NOMO-1 treated with DMSO at 0.1 percent for 48 hours (cell line): Measurements from ENCODE around the gene PACSIN1.

Source experiments
- DNase-seq: peaks from one replicate; lab custom pipeline; 2025; ENCODE audit not compliant: unreplicated experiment; lab: John Stamatoyannopoulos, UW

The PACSIN1 gene

DNA sequence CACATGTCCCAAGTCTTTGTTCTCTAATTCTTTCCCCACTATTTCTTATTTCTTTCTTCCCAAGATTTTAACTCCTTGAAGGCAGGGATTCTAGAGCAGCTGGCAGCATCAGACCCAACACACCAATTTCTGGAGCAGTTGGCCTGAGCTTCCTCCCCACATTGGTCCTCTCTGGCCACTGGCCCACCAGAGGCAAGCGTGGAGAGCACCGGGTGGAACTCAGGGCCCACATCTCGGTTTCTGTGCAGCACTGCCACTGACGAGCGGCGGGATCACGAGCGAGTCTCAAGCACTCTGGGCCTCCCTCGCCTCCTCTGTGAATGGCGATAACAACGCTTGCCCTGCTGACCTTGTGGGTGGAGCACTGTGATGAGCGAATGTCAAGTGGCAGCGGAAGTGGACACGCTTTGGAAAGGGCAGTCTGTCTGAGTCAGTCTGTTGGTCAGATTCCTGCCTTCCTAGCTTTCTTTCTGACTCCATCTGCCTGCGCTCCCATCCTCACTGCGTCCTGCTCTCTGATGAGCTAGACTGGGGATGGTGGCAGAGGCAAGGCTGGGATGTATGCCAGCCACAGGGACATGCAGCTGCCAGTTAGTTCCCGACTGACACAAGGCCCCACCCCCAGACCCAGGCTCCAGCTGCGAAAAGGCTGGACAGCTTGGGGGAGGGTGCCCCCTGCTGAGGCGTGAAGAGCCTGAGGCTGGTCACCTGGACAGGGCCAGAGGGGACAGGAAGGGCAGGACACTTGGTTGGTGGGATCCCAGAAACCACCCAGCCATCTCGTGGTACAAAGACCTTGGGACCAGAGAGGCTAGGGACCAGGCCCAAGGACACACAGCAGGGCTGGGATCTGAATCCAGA is 94.7 kb downstream of the PACSIN1 start:
- no peak for DNase-seq

DNA sequence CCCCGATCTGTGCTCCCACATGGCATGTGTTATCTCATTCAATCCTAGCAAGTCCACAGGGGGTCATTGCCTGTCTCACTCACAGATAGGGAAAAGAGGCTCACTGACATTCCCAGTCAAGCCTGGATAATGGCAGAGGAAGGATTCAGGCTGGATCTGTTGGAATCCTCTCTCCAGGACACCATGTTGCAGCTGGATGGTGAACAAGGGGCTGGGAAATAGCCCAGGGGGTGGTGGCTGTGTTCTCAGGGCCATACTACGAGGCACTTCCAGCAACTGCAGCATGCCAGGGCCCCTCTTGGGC is 95.3 kb downstream of the PACSIN1 start:
- no peak for DNase-seq

GRCh38 chr6:34562350-34562749 is 96.5 kb downstream of the PACSIN1 start:
- DNase-seq, result no peak

- no peak for DNase-seq
These were observed 97.1 kb downstream of the PACSIN1 start for GRCh38 chr6:34562861-34563512.

DNA sequence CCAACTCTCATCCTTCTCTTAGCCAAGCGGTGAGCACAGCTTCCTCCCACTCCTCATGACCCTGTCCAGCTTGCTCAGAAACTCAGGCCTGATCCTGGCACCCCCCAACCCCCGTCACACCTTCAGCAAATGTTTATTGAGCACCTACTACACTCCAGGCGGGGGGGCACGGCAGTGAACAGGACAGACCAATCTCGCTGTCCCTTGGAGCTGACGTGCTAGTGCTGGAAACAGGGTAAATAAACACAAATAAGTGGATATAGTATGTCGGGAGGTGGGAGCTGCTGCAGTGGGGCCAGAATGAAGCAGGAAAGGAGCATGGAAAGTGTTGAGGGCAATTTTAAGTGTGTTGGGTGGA is 97.6 kb downstream of the PACSIN1 start:
- no peak for DNase-seq

DNA sequence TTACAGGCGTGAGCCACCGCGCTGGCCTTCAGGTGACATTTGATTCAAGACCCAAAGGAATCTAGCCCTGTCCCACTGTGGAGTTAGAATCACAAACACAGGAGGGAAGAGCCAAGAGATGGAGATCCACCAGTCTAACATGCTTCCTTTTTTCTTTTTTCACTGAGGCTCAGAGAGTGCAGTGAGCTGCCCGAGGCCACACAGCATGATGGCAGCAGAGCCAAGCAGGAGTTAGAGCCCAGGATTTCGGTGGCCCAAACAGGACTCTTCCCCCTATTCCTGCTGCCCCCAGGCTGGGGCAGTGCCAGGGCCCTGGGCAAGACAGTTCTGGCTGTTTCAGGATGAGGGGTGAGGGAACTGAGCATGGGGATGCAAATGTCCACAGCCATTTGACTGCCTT is 98.3 kb downstream of the PACSIN1 start:
- no peak for DNase-seq

- DNase-seq, result no peak
These were observed 99.9 kb downstream of the PACSIN1 start for GRCh38 chr6:34565722-34566137.

- no peak for DNase-seq
These were observed 101.1 kb downstream of the PACSIN1 start for GRCh38 chr6:34566830-34567546.

GRCh38 chr6:34568341-34569201 is 102.7 kb downstream of the PACSIN1 start:
- DNase-seq, result no peak

GRCh38 chr6:34569361-34569973 is 103.6 kb downstream of the PACSIN1 start:
- DNase-seq, result no peak

GRCh38 chr6:34570066-34570833 is 104.4 kb downstream of the PACSIN1 start:
- no peak for DNase-seq

DNA sequence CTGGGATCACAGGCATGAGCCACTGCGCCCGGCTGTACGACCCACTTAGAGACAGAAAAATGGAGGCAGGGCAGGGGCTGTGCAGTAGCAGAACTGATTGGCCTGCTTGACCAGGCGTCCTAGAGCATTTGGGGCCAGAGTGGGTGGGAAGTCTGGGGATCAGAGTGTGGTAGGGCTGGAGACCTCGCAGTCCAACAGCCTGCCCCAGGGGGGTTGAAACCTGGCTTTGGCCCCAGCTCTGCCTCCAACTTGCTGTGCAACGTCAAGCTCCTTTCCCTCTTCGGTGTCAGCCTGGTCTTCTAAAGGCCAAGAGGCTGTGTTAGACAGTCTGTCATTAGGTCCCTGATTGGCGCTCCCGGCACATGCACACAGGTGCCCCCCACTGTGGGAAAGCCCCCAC is 105.5 kb downstream of the PACSIN1 start:
- no peak for DNase-seq

DNA sequence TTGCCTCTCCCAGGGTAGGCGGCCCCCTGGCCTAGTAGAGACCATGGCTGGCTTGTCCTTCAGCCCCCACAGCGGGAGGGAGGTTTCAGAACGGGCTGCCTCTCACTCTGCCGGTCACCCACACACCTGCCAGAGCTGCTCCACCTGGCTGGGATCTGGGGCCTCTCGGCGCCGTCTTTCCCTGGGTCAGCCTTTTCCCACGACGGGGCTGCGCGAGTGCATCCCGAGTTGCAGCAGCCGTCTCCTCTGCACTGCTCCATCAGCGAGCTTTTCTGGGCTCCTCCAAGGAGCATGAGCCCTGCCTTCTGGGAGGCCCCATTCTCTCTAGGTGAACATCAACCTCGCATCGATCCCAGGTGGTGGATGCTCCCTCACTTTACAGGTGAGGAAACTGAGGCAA is 106.1 kb downstream of the PACSIN1 start:
- DNase-seq, result no peak

DNA sequence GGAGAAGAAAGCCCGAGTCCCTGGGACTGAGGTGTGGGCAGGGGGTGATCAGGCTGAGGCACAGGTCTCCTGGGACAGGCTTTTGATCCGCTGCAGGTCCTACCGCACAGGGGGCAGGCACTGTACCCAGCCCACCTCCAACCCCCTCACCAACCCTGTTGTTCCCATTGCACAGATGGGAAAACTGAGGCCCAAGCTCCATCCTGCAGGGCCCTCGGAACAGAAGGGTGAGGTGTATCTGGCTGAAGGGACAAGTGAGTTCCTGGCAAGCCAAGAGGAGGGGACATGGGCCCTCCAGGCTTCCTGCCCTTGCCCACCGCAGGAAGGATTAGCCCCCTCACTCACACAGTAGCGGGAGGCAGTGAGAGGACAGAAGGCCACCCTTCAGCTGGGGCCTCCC is 106.7 kb downstream of the PACSIN1 start:
- no peak for DNase-seq

GRCh38 chr6:34573567-34574183 is 107.8 kb downstream of the PACSIN1 start:
- no peak for DNase-seq

DNA sequence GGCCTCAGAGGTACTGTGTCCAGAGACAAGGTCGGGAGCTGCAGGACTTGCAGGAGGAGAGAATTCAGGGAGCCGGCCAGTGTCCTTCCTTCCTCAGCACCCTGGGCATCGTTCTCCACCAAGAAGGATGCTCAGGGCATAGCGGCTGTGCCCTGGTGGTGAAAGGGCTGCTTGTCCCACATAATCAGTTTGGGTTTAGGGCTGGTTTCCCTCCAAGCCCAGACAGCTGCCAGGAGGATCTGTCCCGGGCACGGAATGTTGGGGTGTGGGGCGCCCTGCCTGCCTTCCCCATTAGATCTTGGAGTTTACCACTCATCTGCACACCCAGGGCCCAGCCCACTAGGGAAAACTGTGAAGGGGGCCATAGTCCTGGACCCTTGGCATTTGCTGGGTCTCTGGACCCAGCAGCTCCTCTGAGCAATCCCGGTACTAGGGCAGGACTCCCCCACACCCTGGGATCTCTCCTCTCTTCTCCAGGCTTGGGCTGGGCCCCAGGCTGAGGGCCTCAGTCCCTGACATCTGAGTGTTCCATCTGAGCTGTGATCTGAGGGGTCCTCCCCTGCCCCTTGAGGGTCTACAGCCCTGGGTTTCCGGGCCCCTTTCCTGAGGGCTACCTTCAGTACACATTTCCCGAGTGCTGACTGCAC is 108.9 kb downstream of the PACSIN1 start:
- DNase-seq, result no peak

DNA sequence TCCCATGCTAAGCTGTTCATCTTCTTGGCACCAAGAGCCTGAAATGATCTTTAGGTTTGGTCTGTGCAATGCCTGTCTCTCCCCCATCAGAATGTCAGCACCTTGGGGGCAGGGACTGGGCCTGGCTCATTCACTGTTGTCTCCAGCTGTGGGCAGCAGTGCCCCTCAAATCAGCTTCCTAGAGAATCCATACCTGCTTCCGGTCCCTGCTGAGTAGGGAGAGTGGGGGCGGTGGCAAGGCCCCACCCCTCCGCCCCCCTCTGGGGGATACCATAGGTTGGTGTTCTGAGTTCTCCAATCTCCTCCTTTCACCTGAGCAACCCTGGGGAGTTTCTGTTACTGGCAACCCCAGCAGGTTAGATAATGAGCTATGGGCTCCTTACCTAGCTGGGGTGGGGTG is 109.5 kb downstream of the PACSIN1 start:
- DNase-seq, result no peak

DNA sequence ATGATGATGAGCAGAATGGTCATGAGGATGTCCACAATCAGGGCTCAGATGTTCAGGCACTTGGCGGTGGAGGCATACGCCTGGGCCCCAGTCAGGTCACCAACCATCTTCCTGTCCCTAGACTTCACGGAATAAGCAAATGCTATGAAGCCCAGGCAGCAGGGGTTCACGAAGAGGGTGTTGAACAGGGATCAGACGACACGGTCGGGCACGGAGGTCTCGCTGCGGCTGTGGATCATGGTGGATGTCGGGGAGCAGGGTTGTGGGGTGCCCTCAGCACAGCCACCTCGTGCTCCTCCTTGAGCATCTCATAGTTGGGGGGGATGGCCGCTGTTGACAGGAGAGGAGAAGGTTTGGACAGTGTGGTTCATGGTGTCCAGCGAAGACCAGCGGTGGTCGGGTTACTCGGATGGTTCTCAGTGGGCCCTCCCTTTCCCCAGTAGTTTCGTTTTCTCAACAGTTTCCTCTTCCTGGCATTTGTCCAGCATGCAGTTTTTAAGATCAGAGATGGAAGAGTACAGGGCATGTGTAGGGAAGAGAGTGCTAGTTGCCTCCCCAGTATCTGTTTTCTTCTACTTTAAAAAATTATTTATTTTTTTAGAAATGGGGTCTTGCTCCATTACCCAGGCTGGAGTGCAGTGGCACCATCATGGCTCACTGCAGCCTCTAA is 110.5 kb downstream of the PACSIN1 start:
- peak; percentile 38 for DNase-seq
